Nucleus accumbens (tissue), 56 donors: ENCODE measurements around the gene IL20RA.
"Not testable (repeated sequence)": the region's sequence is repeated elsewhere in the genome, so short reads cannot be mapped to it uniquely, and the experiment has no call there.

ENCODE experiments used
- DNase-seq, 56 donors: peaks; one replicate each; lab custom pipeline; 2025; lab: John Stamatoyannopoulos, UW

IL20RA gene

DNA sequence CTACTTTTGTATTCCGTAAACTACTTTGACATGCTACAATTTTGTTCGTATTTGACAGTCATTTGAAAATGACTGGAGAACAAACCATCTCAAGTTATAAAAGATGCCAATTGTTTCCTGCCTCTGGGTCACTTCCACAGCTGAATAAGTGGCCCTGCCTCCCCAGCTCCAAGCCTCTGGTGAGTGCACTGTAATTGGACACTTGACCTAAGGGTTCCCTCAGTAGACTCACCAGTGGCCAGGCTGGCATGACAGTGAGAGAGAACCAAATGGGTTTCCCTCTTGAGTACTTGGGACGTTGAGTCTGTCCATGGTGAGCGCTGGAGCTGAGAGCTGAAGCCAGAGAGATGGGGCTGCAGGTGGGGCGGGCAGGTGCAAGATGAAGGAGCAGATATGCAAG lies 65.6 kb downstream of the IL20RA start:
- no peak for DNase-seq

DNA sequence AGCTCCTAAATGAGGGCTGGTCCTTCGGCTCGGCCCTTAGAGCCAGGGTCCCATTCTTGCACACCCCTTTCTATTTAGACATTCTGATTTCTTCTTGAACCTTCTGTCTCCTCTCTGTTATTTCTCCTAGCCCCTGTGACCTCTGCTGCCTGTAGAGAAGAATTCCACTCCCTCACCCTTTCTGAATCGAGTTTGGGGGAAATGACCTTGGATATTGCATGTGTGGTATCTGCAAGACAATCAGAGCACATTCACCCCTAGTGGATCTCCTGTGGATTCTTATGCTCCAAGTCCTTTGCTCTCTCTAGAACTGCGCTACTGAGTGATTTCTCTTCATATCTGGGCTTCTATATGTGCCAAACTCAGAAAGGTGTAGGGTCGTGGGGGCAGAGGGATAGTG lies 67.7 kb downstream of the IL20RA start:
- no peak for DNase-seq

DNA sequence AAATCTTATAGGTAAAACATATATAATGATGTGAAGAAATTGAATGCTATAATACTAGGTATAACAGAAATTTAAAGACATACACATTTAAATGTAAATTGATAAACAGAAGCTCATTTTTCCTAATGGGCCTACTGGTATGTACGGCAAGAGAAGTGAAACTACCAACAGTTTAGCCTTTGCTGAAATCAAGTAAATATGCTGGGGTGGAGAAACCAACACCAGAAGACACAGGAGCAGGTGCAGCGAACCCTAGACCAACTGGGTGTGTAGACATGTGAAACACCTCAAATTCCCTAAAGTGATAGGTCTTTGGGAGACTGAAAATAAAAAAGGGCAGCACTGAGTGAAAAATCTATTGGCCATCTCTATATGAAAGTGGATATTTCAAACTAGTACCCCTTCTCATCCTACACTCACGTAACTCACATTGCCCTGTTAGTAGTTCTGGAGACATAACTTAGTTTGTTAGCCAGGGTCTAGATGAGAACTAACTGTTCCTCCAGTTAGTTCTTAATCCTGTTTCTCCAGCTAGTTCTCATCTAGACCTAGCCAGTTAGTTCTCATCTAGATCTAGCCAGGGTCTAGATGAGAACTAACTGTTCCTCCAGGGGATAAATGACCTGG lies 69.6 kb downstream of the IL20RA start:
- no peak for DNase-seq

- DNase-seq: not testable (repeated sequence)
Measured at GRCh38 chr6:136973781-136974180, 71.0 kb downstream of the IL20RA start.

GRCh38 chr6:136971609-136972008 lies 73.2 kb downstream of the IL20RA start:
- DNase-seq: no peak

DNA sequence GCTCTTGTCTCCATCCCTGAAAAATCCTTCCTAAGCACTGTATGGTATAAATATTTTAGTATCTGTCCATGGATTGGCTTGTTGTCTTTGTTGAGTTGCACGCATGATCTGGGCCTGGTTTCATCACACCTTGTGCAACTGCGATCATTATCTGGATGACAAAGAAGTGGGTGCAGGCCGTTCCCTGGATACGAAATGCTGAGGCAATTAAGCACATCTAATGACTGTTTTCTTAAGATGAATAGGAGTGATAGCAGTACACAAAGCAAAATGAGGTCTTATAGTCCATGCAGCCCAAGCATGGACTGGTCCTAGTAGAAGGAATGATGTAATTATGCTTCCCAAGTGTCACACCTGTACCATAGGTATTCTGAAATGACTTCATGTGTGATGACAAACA lies 74.8 kb downstream of the IL20RA start:
- DNase-seq: no peak

GRCh38 chr6:136969433-136969832 lies 75.3 kb downstream of the IL20RA start:
- DNase-seq: no peak

DNA sequence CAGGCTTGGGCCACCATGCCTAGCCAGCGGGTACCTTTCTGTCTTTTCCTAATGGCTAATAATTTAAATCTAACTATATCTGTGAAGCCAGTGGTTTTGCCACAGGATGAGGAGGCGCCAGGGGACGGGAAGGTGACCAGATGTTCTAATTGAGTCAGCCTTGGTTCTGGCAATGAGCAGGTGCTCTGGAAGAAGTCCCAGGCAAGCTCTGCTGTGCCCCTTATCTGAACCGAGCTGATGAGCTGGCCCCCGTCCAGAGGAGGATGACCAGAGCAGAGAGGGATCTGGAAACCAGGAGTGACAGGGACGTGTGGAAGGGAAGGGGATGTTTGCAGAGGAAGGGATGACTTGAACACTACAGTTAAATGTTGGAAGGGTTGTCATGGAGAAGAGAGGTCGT lies 75.9 kb downstream of the IL20RA start:
- no peak for DNase-seq

- DNase-seq: peak in 36 of 56 donors; percentile 2 to 77 (median 20)
Measured at GRCh38 chr6:136967876-136968752, 76.7 kb downstream of the IL20RA start.

DNA sequence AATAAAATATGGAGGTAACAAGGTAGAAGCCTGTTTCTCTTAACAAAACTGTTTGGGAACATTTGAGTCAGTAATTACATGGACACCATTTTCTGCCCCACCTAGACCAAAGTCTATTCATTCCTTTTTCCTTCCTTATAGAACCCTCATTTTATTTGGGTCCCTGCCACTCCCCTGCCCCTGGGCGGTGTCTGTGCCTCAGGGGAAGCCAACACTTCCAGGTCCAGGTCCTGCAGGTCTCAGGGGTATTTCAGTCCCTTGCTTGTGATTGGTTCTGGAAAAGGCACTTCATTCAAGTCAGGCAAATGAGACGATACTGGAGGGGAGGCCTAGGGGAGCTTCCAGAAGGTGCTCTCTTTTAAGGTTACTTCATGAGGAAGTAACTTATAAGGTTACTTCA lies 80.4 kb downstream of the IL20RA start:
- DNase-seq: no peak

DNA sequence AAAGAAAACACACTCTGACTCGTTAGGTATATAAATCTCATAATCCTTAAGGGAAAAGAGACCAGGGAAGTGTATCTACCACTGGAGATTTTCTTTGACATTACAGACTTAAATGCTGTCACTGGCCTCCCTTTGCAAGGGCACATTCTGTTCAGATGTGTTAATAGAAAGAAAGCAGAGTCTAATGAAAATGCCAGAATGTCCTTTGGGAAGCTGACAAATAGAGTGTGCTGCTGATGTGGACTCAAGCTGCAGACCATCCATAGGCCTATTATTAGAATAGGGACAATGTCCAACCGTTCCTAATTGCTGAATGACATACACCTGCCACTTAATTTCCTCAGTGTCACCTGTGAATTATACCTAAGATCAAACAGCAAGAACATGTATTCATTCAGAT lies 81.5 kb downstream of the IL20RA start:
- no peak for DNase-seq

DNA sequence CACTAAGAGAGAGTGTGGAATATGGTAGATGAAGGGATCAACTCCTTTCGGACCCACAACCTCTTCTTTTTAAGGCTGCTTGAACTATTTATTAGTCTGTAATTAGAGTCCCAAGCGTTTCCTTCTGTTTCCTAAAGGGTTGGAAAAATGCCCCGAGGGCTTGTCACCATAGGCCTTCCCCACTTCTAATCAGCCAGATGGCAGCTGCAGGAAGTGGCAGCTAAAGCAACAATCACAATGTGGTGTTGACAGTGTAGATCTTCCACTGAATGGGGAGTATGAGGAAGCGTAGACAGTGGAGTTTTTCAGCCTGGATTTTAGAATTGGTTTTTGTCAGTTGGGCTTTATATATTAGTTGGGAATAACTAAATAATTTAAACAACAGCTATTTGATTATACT lies 82.1 kb downstream of the IL20RA start:
- DNase-seq: peak in 2 of 56 donors; percentile 5 to 10

DNA sequence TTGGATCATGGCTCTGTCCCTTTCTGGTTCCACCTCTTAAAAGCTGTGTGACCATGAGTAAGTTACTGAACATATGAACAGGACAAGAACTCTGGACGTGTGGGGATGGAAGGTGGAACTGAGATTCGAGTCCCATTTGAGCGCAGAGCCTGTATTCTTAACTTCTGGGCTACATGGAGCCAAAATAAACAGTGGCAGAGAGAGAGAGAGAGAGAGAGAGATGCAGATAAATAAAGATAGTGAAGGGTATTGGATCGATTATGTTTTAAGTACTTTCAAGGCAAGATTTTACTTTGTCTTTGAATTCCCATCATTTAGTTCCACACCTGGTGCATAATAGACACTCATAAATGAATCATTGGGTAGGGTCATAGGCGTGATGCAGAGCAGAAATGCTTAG lies 82.9 kb downstream of the IL20RA start:
- no peak for DNase-seq

DNA sequence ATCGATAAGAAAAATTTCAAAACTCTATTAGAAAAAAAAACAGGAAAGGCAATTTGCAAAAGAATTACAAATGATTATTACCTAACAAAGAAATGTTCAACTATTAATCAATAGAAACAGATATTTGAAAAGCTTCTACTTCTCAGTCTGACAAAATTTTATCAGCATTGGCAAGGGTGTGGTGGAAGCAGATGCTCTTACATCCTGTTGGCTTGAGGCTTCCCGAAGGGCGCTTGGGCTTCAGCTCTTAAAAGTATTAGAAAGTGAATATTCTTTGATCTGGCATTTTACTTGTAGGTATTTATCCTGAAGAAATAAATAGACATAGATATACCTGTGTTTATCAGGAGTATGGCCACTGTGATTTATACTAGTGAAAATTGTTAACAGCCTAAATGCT lies 84.0 kb downstream of the IL20RA start:
- no peak for DNase-seq

DNA sequence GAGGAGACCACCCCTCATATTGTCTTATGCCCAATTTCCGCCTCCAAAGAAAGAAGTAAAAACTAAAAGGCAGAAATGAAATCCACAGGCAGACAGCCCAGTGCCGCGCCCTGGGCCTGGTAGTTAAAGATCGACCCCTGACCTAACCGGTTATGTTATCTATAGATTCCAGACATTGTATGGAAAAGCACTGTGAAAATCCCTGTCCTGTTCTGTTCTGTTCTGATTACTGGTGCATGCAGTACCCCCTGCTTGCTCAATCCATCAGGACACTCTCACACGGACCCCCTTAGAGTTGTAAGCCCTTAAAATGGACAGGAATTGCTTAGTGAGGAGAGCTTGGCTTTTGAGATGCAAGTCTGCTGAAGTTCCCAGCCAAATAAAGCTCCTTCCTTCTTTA lies 84.8 kb downstream of the IL20RA start:
- not testable (repeated sequence) for DNase-seq

GRCh38 chr6:136959471-136959891 lies 85.3 kb downstream of the IL20RA start:
- DNase-seq: no peak

DNA sequence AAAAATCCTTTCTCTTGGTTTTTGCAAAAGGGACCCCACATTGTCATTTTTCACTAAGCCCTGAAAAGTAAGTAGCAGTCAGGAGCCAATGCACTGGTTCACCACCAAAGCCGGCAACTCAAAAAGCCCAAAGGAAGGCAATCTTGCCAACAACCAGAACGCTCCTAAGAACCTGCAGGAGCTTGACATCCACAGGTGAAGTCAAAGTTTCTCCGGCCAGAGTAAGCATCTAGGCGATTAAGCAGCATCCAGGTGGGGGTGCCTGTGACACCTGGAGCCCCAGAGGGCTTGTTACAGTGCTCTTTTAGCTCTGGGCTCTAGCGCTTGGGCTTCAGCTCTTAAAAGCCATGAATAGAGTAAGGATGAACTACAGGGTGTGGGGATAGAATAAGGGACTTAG lies 86.6 kb downstream of the IL20RA start:
- DNase-seq: no peak

- no peak for DNase-seq
Measured at GRCh38 chr6:136956590-136957544, 87.9 kb downstream of the IL20RA start.

DNA sequence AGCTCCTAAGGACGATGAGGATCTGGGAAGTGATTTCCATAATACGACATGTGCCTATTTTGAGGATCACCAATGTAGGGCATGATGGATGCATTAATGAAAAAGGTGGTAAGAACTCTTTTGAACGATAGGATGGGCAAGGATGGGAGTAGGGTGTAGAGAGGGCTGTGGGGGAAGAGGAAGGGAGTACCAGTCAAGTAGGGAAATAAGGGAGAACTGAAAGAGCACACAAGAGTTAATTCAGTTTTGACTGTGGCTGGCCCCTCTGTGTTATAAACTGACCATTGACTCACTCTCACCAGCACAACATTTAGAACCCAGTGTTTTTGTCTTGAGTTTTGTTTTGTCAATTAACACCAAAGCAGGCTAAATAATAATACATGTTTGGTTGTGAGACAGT lies 89.6 kb downstream of the IL20RA start:
- DNase-seq: no peak

GRCh38 chr6:136952714-136953260 lies 92.0 kb downstream of the IL20RA start:
- DNase-seq: no peak
